ENCODE results near the gene KRT40.

Gene KRT40

DNA sequence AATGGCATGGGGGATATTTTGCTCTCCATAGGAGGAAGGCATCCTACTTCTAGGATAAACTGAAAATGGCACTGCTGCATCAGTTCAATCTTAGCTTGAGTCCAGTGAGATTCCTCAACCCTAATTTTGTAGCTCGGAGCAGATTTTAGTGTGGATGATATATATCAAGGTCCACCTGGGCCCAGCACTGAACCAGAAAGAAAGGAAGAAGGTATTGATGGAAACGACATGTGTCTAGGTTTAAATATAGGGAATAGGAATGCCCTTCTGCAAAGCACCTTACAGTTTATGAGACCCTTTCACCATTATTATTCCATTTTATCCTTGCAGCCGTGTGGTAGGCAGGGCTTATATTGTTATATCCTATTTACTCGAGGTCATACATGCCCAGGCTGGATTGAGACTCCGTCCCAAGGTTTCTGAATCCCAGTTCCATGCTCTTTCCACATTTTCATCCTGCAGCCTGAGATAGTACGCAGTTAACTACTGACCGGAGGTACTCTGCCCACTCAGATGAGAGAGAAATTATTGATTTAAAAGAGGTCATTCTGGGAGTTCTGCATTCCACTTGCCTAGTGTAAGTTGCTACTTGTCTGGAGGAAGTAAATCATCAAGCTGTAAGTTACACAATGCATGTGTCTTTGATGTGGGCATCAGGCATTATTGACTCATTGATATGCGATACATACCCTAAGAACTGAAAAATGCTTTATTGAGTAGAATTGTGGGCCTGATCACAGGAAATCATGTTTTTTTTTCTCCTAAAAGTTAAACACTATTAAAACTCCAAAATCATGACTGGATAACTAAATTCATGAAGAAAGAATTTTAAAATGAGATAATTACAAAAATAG is 27.5 kb downstream of the KRT40 start:
- TF ChIP-seq, protein P1, sequence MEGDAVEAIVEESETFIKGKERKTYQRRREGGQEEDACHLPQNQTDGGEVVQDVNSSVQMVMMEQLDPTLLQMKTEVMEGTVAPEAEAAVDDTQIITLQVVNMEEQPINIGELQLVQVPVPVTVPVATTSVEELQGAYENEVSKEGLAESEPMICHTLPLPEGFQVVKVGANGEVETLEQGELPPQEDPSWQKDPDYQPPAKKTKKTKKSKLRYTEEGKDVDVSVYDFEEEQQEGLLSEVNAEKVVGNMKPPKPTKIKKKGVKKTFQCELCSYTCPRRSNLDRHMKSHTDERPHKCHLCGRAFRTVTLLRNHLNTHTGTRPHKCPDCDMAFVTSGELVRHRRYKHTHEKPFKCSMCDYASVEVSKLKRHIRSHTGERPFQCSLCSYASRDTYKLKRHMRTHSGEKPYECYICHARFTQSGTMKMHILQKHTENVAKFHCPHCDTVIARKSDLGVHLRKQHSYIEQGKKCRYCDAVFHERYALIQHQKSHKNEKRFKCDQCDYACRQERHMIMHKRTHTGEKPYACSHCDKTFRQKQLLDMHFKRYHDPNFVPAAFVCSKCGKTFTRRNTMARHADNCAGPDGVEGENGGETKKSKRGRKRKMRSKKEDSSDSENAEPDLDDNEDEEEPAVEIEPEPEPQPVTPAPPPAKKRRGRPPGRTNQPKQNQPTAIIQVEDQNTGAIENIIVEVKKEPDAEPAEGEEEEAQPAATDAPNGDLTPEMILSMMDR (IDR thresholded peaks at IDR 0.05; ENCODE audit: borderline replicate concordance, insufficient read depth, low read depth, low read length) = no peak
- no peak overlapping the region for H3K4me3 ChIP-seq (ENCODE audit: low read depth, low read length)

DNA sequence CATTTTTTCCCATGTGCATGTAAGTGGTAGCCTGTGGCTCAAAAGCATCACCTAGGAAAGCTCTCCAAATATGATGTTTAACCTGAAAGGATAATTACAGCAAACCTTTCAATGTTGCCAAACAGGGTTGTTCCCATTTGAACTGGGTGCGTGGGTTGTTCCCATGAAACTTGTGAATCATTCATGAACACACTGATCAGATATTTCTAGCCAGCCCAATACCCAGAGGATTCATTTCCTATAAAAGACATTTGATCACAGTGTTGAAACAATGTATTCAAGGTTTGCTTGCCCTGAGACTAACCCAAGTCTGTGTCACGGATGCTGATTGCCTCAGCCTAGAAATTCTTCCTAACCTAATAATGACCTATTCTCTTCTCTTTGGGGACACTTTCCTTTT is 30.2 kb downstream of the KRT40 start:
- no peak overlapping the region for H3K4me3 ChIP-seq (ENCODE audit: low read depth, low read length)
- TF ChIP-seq, protein P1 (IDR thresholded peaks at IDR 0.05; ENCODE audit: borderline replicate concordance, insufficient read depth, low read depth, low read length) = no peak

DNA sequence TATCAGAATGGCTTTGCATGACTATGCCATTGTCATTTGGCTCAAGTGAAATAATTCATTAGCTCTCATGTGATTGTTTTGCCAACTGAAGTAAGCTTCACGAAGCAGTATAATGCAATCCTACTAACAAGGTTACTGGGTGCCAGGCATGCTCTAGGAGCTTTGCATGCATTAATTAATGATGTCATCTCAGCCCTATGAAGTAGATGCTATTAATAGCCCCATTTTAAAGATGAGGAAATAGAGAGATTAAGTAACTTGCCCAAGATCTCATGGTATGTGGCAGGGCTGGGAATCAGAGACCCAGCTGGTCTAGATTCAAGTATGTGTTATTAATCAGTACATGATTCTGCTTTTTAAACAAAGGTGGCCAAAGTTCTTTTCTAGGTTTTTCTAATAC is 31.5 kb downstream of the KRT40 start:
- H3K4me3 ChIP-seq (ENCODE audit: low read depth, low read length) = no peak overlapping the region
- TF ChIP-seq, protein P1 (IDR thresholded peaks at IDR 0.05; ENCODE audit: borderline replicate concordance, insufficient read depth, low read depth, low read length) = no peak

DNA sequence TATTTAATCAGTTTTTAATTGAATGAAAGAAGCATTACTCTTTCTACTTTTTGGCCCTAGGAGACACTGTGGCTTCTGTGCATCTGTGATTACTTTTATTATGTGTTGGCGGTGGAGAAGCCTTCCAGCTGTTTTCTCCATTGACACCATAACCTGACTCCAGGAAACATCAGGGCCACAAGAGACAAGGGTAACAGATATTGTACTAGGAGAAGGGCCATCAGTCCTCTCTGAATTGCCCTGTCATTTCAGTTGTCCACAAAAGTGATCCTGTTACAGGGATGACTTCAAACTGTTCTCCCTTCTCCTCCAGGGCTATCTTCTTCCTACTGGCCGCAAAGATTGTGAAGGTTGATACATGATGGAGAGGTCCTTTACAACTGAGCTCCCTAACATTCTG is 32.0 kb downstream of the KRT40 start:
- no peak overlapping the region for H3K4me3 ChIP-seq (ENCODE audit: low read depth, low read length)
- TF ChIP-seq, protein P1 (IDR thresholded peaks at IDR 0.05; ENCODE audit: borderline replicate concordance, insufficient read depth, low read depth, low read length) = no peak

DNA sequence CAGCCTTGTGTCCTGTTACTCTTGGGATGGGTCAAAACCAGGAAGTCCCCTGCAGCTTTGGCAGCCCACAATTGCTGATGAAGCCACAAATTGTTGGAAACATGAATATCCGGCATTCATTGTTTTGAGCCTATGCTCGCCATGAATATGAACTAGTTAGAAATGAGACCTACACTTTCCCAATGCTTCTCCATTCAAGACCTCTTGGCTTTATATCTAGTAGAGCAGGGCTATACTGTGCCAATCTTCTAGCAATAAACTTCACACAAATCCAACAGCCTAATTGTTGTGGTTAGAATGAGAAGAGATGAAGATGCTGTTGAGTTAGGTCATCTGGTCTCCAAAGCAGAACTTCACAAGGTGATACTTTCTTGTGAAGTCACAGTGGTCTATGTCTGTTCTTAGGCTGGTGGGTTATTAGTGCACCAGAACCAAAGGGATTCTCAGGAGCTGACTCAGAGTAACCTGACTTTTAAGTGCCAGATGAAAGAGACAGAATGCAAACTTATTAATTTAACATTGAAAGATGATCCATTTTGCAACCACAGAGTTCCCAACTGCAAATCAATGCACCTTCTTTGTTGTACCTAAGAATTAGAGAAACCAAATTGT is 33.0 kb downstream of the KRT40 start:
- H3K4me3 ChIP-seq (ENCODE audit: low read depth, low read length) = no peak overlapping the region
- TF ChIP-seq, protein P1 (IDR thresholded peaks at IDR 0.05; ENCODE audit: borderline replicate concordance, insufficient read depth, low read depth, low read length) = no peak

DNA sequence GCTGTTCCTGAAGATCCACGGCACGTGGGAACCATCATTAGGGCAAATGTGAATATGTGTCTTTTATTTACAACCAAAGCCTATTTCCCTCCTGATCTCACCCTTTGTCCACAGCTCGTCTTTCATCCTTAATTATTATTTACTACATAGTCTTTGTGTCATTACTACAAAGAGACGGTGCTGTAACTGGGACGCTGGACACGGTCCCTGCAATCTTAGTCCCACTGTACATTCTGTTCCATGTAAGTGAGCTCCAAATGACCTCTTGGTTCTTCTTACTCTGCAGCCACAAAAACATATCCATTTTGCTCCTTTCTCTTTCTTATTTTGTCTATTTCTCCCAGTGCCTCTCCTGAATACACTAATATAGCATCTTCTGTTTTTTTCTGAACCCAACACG is 34.0 kb downstream of the KRT40 start:
- TF ChIP-seq, protein P1 (IDR thresholded peaks at IDR 0.05; ENCODE audit: borderline replicate concordance, insufficient read depth, low read depth, low read length) = no peak
- H3K4me3 ChIP-seq (ENCODE audit: low read depth, low read length) = no peak overlapping the region

DNA sequence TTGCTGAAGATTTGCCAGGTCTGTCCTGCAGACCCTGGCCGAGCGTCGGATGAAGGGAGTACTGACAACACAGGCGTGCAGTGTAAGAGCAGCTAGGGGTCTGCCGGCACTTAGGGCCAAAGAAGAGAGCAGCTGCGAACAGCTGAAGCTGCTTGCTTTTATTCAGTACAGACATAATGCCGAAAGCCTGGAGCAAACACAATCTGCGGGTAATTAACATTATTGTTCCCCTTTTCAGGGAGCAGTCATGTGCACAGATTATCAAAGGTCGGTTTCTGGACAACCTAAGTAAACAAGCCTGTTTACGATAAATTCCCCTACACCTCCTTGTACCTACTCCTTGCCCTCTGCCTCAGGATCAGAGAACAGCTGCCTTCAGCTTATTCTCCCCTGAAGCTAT is 34.7 kb downstream of the KRT40 start:
- TF ChIP-seq, protein P1 (IDR thresholded peaks at IDR 0.05; ENCODE audit: borderline replicate concordance, insufficient read depth, low read depth, low read length) = no peak
- H3K4me3 ChIP-seq (ENCODE audit: low read depth, low read length) = no peak overlapping the region

All from GM12875 (cell line).